ENCODE data around the gene COBLL1.

COBLL1 gene

DNA sequence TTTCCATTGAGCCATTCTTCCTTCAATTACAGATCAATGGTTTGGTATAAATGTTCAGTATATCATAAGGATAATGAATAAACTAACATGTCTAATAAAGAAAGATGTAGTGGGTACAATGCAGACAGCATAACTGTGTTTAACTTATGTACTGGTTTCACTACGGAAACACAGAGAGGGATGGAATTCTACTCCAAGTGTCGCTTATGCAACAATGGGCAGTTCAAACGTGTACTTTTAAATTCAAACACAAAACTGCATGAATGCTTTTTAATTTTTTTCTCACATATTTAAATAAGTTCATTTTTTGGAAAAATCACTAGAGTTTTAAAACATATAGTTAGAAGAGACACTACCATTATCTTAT lies 74.7 kb downstream of the COBLL1 start:
- H3K4me1 ChIP-seq (ENCODE audit: insufficient read depth, poor library complexity, severe bottlenecking) = peaks cover 3% of the 10 kb centered on the region
- H3K9me3 ChIP-seq (ENCODE audit: severe bottlenecking) = no peaks in the 10 kb centered on the region
- DNase-seq (ENCODE audit: low spot score) (no peak), ATAC-seq (ENCODE audit: low read depth) (no peak)
- TF ChIP-seq, protein P1, sequence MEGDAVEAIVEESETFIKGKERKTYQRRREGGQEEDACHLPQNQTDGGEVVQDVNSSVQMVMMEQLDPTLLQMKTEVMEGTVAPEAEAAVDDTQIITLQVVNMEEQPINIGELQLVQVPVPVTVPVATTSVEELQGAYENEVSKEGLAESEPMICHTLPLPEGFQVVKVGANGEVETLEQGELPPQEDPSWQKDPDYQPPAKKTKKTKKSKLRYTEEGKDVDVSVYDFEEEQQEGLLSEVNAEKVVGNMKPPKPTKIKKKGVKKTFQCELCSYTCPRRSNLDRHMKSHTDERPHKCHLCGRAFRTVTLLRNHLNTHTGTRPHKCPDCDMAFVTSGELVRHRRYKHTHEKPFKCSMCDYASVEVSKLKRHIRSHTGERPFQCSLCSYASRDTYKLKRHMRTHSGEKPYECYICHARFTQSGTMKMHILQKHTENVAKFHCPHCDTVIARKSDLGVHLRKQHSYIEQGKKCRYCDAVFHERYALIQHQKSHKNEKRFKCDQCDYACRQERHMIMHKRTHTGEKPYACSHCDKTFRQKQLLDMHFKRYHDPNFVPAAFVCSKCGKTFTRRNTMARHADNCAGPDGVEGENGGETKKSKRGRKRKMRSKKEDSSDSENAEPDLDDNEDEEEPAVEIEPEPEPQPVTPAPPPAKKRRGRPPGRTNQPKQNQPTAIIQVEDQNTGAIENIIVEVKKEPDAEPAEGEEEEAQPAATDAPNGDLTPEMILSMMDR (IDR thresholded peaks at IDR 0.05; ENCODE audit: poor library complexity, severe bottlenecking) = no peak
- no peaks in the 10 kb centered on the region for H3K36me3 ChIP-seq (ENCODE audit: low read depth)
- H3K27ac ChIP-seq (ENCODE audit: poor library complexity, severe bottlenecking) = no peak overlapping the region
- H3K4me3 ChIP-seq (ENCODE audit: severe bottlenecking) = no peak overlapping the region
- H3K27me3 ChIP-seq (ENCODE audit: insufficient read depth, poor library complexity, severe bottlenecking) = no peaks in the 10 kb centered on the region

DNA sequence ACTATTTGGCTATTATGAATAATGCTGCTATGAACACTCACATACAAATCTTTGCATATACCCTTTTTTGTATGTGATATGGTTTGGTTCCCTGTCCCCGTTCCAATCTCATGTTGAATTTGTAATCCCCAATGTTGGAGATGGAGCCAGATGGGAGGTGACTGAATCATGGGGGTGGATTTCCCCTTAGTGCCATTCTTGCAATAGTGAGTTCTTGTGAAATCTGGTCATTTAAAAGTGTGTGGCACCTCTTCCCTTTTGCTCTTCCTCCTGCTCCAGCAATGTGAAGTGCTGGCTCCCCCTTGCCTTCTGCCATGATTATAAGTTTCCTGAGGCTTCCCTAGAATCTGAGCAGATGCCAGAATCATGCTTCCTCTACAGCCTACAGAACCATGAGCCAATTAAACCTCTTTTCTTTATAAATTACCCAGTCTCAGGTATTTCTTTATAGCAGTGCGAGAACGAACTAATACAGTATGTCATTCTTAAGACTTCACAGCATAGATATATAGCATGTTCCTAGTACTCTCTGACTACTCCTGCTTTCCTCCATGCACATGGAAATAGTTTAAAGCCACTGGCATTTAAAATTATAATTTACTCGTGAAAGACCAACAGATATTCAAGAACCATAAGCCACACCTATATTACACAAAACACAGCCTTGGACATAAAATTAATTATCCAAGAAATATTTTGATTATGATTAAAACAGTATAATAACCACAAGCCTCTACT lies 75.2 kb downstream of the COBLL1 start:
- TF ChIP-seq, protein P1 (IDR thresholded peaks at IDR 0.05; ENCODE audit: poor library complexity, severe bottlenecking) = no peak
- no peak overlapping the region for H3K4me3 ChIP-seq (ENCODE audit: severe bottlenecking)
- no peak overlapping the region for H3K27ac ChIP-seq (ENCODE audit: poor library complexity, severe bottlenecking)
- ATAC-seq (ENCODE audit: low read depth) = no peak
- no peaks in the 10 kb centered on the region for H3K9me3 ChIP-seq (ENCODE audit: severe bottlenecking)
- no peak for DNase-seq (ENCODE audit: low spot score)
- no peaks in the 10 kb centered on the region for H3K36me3 ChIP-seq (ENCODE audit: low read depth)
- H3K27me3 ChIP-seq (ENCODE audit: insufficient read depth, poor library complexity, severe bottlenecking) = no peaks in the 10 kb centered on the region
- peaks cover 8% of the 10 kb centered on the region for H3K4me1 ChIP-seq (ENCODE audit: insufficient read depth, poor library complexity, severe bottlenecking)

DNA sequence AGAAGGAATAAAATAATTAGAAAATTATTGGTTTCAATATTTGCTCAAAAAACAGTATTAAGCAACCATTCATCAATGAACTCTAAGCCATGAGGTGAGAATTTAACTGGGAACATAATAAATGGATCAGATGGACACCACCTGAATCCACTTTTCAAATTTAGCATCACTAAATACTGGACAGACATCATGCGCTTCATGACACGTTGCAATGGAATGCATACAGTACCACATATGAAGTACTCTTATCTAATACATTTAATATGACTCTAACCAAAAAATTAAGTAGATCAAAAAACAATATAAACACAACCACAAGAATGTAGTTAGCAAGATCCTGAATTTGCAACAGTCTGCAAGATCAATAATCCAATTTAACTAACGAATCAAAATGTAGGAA lies 76.6 kb downstream of the COBLL1 start:
- no peaks in the 10 kb centered on the region for H3K9me3 ChIP-seq (ENCODE audit: severe bottlenecking)
- no peaks in the 10 kb centered on the region for H3K36me3 ChIP-seq (ENCODE audit: low read depth)
- H3K4me1 ChIP-seq (ENCODE audit: insufficient read depth, poor library complexity, severe bottlenecking) = peaks cover 8% of the 10 kb centered on the region
- ATAC-seq (ENCODE audit: low read depth) (no peak), DNase-seq (ENCODE audit: low spot score) (no peak)
- H3K4me3 ChIP-seq (ENCODE audit: severe bottlenecking) = no peak overlapping the region
- no peaks in the 10 kb centered on the region for H3K27me3 ChIP-seq (ENCODE audit: insufficient read depth, poor library complexity, severe bottlenecking)
- H3K27ac ChIP-seq (ENCODE audit: poor library complexity, severe bottlenecking) = no peak overlapping the region
- TF ChIP-seq, protein P1 (IDR thresholded peaks at IDR 0.05; ENCODE audit: poor library complexity, severe bottlenecking) = no peak

DNA sequence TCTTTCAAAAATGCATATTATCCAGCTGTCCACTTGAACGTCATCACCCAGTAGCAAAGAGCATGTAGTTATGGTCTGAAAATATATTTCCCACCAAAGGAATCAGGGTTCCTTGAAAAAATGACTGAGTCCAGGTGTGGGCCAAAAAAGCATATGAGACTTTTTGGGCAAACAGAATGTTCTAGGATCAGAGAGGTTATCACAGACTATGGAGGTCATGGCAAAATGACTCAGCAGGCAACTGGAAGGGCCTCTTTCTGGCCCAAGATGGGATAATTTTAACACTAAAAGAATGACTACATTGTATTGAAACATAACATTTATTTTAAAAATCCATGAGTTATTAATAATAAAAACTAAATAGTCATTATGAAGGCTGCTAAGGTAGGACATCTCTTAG lies 77.1 kb downstream of the COBLL1 start:
- Histone ChIP-seq H3K27me3 (ENCODE audit: insufficient read depth, poor library complexity, severe bottlenecking) (no peaks in the 10 kb centered on the region), H3K27ac (ENCODE audit: poor library complexity, severe bottlenecking) (no peak overlapping the region), H3K9me3 (ENCODE audit: severe bottlenecking) (no peaks in the 10 kb centered on the region), H3K36me3 (ENCODE audit: low read depth) (no peaks in the 10 kb centered on the region), H3K4me3 (ENCODE audit: severe bottlenecking) (no peak overlapping the region), H3K4me1 (ENCODE audit: insufficient read depth, poor library complexity, severe bottlenecking) (peaks cover 8% of the 10 kb centered on the region)
- TF ChIP-seq, protein P1 (IDR thresholded peaks at IDR 0.05; ENCODE audit: poor library complexity, severe bottlenecking) = no peak
- DNase-seq (ENCODE audit: low spot score) (no peak), ATAC-seq (ENCODE audit: low read depth) (no peak)

DNA sequence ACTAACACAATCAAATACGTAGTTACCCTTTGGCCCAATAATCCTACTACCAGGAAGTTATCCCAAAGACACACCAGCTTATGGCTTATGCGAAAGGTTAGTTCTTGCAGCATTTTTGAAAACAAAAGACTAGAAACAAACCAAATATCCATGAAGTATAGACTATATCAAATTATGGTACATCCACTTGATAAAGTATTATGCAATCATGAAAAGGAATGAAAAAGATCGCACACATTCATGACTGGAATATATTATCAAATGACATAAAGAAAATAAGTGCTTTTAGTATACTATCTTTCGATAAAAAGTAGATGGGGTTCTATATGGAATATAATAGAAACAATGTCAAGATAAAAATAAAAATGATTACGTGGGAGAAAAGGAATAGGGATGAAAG lies 78.2 kb downstream of the COBLL1 start:
- Histone ChIP-seq H3K36me3 (ENCODE audit: low read depth) (no peaks in the 10 kb centered on the region), H3K9me3 (ENCODE audit: severe bottlenecking) (no peaks in the 10 kb centered on the region), H3K27me3 (ENCODE audit: insufficient read depth, poor library complexity, severe bottlenecking) (no peaks in the 10 kb centered on the region), H3K4me1 (ENCODE audit: insufficient read depth, poor library complexity, severe bottlenecking) (peaks cover 9% of the 10 kb centered on the region), H3K27ac (ENCODE audit: poor library complexity, severe bottlenecking) (no peak overlapping the region), H3K4me3 (ENCODE audit: severe bottlenecking) (no peak overlapping the region)
- DNase-seq (ENCODE audit: low spot score) (no peak), ATAC-seq (ENCODE audit: low read depth) (no peak)
- TF ChIP-seq, protein P1 (IDR thresholded peaks at IDR 0.05; ENCODE audit: poor library complexity, severe bottlenecking) = no peak

All from RWPE2 (cell line).